Measurements from ENCODE around the gene BBS9.
"Not testable (repeated sequence)": the region's sequence is repeated elsewhere in the genome, so short reads cannot be mapped to it uniquely, and the experiment has no call there.

BBS9 gene

DNA sequence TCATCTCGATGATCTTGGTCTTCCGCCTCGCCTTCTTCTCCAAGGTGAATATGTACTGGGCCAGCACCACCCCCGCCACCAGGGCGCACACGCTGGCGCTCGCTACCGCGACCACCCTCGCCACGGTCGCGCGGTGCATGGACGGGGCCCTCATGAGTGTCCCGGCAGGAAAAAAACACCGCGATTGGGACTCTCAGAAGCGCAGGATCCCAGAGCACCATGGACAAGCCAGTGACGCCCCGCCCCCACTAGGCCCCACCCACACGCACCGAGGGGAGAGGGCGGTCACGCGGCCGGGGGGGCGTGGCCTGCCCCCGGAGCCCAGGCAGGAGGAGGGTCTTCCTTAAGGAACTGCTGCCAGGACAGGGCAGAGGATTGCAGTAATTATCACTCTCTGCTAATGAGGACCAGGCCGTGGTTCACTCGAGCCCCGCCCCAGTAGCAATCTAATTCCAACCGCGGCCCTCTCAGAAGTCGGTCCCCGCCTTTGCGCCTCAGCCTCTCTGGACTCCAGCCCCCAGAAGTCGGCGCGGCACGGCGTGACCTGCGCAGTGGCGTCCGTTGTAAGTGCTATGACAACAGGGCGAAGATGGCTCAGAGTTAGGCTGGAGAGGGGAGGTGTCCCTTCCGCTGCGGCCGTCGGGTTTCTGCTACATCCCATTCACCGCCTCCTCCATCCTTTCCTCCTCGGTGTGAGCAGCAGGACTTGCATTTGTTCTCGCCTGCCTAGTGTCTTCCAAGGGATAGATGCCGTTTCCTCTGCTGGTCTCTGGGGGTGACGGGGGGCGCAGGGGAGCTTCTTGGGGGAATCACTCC, at the start of gene BBS9:
Gene BBS9, plus strand, starts transcription at position 575 of the 816 bp plus-strand sequence. CDS start 16,689 bp downstream, outside the sequence.
- peak; percentile 94 for DNase-seq (ENCODE audit: low spot score)

DNA sequence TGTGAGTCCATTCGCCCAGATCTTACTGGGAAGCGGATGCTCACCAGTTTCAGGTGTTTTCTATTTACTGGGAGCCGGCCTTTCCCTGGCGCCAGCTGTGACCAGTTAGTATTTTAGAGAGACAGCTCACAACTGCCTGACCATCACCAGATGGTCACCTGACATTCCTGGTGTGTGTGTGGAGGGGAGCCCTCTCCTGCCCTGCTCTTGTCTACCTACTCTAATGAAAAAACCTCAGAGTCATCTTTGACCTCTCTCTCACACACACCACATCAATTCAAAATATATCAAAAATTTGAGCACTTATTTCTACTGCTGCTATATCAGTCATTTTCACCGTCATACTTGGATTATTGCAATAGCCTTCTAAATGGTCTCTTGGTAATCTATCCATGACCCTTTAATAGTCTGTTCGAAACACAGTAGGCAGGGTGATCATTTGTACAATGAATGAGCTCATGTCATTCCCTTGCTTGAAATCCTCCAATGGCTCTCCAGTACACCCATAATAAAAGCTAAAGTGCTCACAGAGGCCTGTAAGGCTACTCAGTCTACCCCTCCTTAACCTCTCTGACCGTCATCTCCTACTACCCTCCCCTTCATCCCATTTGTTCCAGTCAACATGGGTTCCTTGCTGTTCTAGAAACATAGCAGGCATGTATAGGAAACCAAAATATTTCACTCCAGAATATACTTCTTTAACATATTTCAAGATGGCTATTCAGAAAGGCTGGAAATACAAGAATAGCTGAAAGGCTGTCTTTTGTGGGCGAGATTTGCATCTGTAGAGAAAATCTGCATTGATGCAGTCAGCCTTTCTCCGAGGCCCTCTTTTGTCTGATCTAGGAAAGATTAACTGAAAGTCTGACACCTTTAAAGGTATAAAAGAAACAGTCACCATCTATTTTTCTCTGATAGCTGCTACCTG, 49.3 kb upstream of the BBS9 start:
- no peak for DNase-seq (ENCODE audit: low spot score)

DNA sequence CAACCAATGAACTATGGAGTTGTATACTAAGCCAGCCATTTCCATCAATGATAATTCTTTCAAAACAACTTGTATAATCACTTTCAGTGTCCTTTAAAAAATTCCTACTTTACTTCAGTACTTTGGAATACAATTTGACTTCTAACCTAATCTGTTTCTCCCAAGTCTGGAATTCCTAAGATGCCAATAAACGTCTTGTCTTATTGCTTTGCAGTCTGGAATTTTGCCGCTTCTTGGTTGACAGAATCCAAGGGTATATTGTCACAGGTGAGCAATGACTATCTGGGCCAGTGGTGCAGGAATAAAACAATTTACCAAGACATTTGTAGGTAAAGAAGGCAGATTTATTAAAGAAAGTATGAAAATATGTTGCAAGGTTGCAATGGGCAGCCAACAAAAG, 42.0 kb upstream of the BBS9 start:
- no peak for DNase-seq (ENCODE audit: low spot score)

DNA sequence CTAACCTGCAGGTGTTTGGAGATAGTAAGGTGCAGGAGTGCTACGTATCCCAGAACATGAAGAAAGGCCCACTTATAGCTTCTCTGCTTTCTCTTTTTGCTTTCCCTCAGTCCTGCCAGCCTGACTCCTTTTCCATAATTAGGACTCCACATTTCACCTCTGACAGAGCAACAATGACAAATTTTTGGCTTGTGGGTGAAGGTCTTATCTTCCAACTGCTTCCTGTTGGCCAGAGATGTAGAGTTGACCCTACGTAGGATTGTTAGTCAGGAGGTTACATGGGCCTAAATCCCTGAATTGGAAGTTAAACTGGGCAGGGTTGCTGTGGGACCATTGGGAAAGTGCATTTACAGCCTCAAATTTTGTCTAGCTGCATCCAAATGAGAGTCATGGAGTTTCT, 41.5 kb upstream of the BBS9 start:
- no peak for DNase-seq (ENCODE audit: low spot score)

DNA sequence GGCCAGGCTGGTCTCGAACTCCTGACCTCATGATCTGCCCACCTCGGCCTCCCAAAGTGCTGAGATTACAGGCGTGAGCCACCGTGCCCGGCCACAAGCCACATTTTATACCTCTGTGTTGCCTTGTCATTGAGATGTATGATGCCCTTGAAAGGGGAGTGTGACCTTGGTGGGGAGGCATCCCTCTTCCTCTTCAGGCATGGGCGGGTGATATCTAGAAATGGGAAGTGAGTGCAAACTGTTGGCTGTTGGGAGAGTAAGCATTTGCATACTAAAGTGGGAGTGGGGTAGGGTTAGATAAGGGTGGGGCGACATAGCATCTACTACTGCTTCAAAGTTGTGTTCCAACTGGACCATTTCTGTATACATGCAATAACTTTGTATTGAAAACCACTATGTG, 40.2 kb upstream of the BBS9 start:
- DNase-seq (ENCODE audit: low spot score) = no peak

DNA sequence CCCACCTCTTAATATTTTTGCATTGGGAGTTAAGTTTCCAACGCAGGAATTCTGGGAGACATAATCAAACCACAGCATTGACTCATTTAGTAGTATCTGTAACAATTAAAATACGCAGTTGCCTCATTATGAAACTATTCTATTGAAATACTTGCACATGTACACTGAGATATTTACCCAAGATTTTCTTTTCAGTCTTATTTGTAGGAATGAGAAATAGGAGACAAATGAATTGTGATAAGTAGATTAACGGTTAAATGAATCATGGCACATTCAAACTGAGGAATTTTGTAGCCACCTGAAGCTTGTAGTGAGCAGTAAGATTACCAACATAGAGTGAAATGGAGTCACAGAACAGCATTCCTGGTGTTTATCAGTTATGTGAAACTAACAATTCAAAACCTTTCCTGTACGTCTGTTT, 38.2 kb upstream of the BBS9 start:
- DNase-seq (ENCODE audit: low spot score) = no peak

DNA sequence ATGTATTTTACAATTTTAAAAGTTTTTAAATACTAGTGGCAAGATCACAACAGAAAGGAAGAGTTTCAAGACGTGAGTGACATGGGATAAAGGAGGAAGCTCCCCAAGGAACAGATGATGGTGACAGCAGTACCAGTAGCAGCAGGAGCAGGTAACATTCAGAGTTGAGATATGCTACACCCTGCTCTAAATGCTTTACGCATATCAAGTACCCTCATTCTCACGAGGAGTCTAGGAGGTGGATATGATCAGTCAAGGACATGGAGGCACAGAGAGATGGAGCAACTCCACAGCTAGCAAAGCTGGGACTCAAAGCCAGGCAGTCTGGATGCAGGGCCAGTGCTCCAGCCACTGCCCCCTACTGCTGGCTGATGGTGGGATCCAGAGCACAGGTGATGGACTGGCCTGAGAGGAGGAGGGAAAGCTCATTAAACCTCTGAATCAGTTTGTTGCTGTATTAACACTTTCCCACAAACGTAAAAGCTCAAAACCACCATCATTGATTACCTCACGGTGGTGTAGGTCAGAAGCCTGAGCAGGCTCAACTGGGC, 37.6 kb upstream of the BBS9 start:
- no peak for DNase-seq (ENCODE audit: low spot score)

DNA sequence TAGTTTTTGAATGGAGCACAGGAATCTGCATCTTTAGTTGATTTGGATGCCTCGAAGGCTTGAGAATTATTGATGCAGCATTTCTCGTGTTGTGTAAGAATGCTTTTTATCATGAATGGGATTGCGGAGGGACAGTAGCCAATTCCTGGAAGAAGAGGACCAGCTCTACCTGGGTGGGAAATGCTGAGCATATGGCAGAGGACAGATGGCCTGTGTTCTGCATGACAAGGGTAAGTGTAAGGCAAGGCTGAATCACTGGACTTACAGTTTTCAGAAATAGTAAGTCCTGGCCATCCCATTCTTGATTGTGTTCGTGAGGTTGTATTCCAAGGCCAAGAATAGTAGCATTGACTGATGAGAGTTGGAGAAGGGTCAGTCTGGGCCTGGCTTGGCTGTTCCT, 36.1 kb upstream of the BBS9 start:
- DNase-seq (ENCODE audit: low spot score) = peak; percentile 9

DNA sequence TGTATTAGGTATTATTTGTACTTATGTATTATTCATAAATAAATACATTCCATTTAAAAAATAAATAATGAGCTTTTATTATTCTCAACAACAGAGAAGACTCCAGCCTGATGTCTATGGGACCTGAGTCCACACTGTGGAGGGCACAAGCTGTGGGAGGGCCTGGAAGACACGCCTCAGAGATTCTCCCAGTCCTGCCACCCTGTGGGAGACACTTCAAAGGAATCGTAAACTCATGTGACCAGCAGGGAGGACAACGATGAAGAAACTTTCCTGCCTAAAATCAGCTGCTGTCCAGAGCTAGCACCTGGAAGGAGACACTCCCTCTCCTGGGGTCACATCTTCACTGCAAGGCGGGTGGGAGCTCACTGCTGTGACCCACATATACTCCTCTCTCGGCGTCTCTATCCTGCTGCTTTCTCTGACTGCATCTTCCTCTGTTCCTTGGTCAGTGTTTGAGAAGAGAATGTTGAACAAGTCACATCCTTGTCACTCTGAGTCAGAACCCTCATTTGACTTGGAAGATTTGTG, 34.6 kb upstream of the BBS9 start:
- DNase-seq (ENCODE audit: low spot score) = not testable (repeated sequence)

DNA sequence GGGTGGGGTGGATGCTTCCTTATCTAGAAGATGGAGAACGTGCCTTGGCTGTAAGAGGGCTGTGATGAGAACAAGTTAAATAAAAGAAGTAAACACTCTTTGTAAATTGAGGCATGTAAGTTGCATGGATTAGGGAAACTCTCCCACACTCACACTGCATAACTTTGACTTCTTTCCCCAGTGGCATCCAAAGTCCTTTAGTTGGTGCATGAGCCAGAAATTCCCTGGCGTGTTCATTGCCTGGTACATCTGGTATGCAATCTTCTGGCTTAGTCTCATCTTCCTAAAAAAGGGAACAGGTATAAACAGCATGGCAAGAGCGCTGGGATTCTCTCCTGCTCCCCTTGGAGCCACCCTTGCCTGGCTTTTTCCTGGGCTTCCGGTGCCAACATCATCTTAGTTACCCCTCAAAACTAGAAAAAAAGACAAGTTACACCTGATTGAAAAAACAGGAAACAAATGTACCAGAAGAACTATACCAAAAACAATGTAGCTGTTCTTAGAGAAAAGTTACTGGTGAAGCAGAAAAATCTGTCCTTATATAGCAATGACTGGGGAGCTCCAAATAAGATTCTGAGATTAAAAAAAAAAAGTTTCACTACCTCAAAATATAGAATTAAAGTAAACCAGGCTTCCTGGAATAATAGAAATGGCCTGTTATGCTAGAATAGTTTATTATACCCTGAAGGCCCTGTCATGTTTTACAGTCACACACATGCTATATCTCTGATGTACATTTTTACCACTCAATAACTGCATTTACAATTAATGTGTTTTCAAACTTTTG, 30.0 kb upstream of the BBS9 start:
- DNase-seq (ENCODE audit: low spot score) = no peak

DNA sequence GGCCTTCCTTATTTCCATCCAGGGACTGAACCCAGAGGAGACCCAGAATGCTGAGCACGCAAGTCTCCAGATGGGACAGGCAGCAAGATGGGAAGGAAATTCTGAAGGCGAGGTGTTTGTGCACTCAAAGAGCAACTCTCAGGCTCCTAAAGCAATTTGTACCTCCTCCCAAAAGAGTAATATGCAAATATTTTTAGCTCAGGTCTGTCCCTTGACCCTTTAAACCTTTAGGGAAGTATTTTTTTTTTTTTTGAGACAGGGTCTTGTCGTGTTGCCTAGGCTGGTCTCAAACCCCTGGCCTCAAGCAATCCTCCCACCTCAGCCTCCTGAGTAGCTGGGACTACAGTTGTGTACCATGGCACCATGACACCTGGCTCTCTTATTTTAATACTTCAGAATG, 28.6 kb upstream of the BBS9 start:
- DNase-seq (ENCODE audit: low spot score) = no peak

DNA sequence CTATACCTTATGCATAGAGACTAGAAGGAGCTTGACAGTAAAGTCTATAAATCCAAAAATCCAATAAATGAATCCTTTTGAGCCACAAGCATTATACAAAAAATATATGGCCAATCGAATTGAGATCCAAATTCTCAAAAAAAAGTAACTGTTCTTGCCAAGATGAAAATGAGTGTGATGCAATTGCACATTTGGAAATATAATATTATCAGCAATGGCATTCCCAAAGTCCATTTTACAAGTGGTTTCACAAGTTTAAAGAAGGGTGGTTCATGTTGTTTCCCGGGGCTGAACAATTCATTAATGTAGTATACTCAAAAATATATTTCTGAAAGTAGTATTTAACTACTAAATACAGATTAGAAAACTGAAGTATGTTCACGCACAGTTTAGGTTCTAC, 27.5 kb upstream of the BBS9 start:
- no peak for DNase-seq (ENCODE audit: low spot score)

DNA sequence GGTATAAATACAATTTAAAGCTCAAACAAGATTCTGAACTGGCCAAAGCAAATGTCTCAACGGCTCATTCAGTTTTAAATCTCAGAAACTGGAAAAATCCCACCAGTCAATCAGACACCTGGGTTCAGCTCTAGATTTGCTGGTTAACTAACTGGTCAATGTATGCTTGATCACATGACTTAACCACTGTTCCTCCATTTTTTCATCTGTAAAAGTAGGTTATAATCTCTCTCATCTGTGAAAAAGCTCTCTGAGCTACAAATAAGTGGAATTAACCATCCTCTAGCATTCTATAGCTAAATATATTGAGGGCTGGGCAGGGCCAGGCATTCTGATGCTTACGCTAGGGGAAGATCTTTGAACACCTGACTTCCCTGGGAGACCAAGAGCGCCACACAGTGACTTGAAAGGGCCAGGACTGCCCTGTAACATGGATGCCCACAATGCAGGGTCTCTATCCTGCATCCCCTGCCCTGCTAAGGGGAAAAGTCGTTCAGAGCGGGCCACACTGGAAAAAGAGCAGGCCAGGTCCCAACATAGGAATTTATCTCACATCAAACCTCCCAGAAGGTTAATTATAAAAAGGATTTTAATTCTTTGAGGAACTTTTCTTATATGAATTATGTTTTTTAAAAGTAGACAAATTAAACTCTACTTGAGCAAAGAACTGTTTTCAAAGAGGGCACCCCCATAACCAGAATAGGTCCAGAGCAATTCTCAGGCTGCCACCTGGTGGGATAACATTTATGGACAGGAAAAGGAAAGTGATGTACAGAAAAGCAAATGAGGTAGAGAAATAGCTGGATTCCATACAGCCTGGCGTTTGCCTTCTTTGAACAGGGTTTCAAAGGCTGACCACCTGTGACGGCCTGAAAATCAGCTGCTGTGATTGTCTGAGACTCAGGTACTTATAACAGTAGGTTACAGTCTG, 22.0 kb upstream of the BBS9 start:
- DNase-seq (ENCODE audit: low spot score) = peak; percentile 61

DNA sequence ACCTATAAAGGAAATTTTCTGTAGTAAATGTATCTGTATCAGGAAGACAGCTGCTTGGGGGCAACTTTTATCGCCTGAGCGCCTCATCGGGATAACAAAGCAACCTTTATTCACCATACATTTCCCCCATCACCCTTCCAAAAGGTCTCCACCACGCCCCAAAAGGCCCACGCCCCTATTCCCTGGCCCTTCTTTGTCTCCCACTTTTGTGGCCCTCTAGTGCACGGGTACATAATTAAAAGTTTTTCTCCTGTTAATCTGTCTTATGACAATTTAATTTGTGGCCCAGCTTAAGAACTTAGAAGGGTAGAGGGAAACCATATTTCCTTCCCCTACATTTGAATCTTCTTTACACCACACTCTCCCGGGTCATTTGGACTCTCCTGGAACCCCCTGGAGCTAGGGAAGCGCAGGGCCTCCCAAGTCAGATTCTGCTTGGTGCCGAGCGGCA, 20.8 kb upstream of the BBS9 start:
- peak; percentile 43 for DNase-seq (ENCODE audit: low spot score)

DNA sequence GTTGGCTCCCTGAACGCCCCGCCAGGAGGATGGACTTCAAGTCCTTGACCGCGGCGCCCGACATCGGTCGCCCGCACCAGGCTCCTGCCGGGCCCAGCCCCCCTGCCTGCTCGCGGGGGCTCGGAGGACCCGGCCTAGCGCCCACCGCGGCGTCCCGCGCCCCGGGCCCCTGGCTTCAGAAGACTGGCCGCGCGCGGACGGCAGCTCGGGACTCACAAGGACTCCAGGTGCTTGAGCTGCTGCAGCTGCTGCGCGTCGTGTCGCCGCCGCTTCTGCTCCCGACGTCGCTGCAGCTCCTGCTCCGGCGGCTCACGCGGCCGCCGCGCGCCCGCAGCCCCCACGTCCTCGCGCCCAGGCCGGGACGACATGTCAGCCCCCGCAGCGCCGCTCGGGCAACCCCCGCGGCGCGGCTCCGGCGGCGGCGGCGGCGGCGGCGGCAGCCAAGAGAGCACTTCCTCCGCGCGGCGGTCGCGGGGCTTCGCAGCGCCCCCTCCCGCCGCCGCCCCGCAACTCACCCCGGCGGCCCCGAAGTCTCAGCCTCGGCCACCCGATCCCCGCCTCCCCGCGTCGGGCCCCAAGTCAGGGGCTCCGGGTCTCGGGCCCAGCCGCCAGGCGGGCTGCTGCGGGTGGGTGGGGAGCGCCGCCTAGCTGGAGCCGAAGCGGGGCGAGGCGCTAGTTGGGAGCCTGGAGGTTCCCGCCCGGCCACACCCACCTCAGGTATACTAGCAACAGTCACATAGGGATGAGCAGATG, 20.2 kb upstream of the BBS9 start, which contains the start of gene RP9:
Gene RP9, minus strand, starts transcription at position 400 of the 753 bp plus-strand sequence. Its CDS starts 32 bp downstream, at position 368.
- peak; percentile 34 for DNase-seq (ENCODE audit: low spot score)

DNA sequence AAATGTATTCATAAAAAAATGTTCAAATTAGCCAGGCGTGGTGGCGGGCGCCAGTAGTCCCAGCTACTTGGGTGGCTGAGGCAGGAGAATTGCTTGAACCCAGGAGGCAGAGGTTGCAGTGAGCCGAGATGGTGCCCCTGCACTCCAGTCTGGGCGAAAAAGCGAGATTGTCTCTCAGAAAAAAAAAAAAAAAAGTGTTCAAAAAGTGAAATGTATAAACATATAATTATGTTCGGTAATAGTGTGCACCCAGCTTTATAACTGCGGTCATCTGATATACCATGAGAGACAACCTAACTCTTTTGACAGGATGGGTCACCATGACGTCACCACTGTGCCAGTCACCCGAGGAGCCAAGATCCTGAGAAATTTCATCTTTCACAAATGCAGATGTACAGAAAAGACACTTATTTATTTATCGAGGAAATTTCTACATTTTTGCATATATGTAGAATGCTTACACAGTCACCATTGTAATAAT, 19.6 kb upstream of the BBS9 start:
- DNase-seq (ENCODE audit: low spot score) = peak; percentile 51

DNA sequence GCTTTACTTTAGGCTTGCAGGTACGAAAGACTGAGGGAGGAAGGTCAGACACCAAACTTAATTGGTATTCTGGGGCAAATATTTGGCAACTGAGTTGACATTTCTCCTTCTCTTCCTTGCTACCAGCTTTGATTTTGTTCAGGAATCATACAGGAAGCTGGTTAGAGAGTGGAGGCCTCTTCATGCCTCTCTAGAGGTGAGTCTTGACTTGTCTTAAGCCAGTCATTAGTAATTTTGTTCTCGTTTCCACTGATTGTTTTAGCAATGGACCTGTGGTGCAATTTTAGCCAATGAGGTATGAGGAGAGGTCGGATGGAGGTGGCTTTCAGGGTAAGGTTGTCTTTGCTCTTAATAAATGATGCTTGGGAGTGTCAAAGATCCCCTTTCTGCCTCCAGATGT, 17.8 kb upstream of the BBS9 start:
- no peak for DNase-seq (ENCODE audit: low spot score)

DNA sequence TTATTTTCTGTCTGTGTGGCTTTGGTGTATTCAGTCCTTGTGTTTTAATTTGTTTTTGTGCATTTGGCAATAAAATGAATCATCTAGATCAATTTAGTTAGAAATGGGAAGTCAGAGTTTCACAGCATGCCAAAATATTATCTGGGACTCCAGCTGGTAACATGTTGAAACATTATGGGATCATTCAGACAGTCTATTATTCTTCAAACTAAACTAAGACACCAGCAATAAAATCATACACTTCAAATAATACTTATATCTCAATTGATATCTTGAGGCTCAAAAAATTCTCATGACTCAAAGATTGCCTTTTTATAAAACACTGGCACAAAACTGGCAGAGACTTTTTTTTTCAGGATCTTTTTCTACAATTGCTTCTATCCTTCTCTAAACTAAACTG, 14.4 kb upstream of the BBS9 start:
- no peak for DNase-seq (ENCODE audit: low spot score)

DNA sequence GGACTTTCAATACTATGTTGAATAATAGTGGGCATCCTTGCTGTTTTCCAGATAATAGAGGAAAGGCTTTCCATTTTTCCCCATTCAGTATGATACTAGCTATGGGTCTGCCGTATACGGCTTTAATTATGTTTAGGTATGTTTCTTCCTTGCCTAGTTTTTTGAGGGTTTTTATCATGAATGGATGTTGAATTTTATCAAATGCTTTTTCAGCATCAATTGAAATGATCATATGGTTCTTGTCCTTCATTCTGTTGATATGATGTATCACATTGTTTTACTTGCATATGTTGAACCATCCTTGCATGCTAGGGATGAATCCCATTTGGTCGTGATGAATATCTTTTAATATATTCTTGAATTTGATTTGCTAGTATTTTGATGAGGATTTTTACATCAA, 11.0 kb upstream of the BBS9 start:
- no peak for DNase-seq (ENCODE audit: low spot score)
